Body of pancreas (tissue), 4 donors: ENCODE results near the gene BRAT1.

Experiments used
- CTCF ChIP-seq, 7 experiments: fragments of 450-650 bp in 4 of 7; fragments of 200-600 bp in 3 of 7; sonication (generic) in 3 of 7; IDR thresholded peaks; one replicate each; pipeline ENCODE4 v1.5.1; 2016 to 2019; ENCODE audit warnings: antibody characterized with exemption in 7 of 7
- POLR2A ChIP-seq, 3 donors: fragments of 450-650 bp; IDR thresholded peaks; one replicate each; pipeline ENCODE4 v1.6.1; 2016; ENCODE audit warnings: antibody characterized with exemption in 3 of 3, mild to moderate bottlenecking in 2 of 3

GRCh38 chr7:2572101-2572842, 16.9 kb upstream of the BRAT1 start:
- TF ChIP-seq CTCF (IDR thresholded peaks at IDR 0.05) (no peak), POLR2A (IDR thresholded peaks at IDR 0.05) (no peak)
